BLaER1 treated with 17β-estradiol and CSF1 and Interleukin-3, amounts not matched to agents 10 nM and 100 nM (cell line): ENCODE measurements around the gene SLC11A2.
A peak's percentile ranks its signal among the peaks of the same experiment; 100 is the strongest.
"Not testable (repeated sequence)": the region's sequence is repeated elsewhere in the genome, so short reads cannot be mapped to it uniquely, and the experiment has no call there.

Experiments
- H3K27ac ChIP-seq, 11 experiments: shearing (Covaris generic); formaldehyde crosslinking; 2 replicates each; pipeline ENCODE4 v1.8.1; 2022
- H3K27me3 ChIP-seq, 11 experiments: shearing (Covaris generic); formaldehyde crosslinking; 2 replicates each; pipeline ENCODE4 v1.8.1; 2022
- H3K36me3 ChIP-seq, 11 experiments: shearing (Covaris generic); formaldehyde crosslinking; 2 replicates each; pipeline ENCODE4 v1.8.1; 2022
- H3K4me1 ChIP-seq, 10 experiments: shearing (Covaris generic); formaldehyde crosslinking; 2 replicates each; pipeline ENCODE4 v1.8.1; 2022
- H3K4me2 ChIP-seq, 11 experiments: shearing (Covaris generic); formaldehyde crosslinking; 2 replicates each; pipeline ENCODE4 v1.8.1; 2022
- H3K4me3 ChIP-seq, 10 experiments: shearing (Covaris generic); formaldehyde crosslinking; 2 replicates each; pipeline ENCODE4 v1.8.1; 2022
- H3K9ac ChIP-seq, 11 experiments: shearing (Covaris generic); formaldehyde crosslinking; 2 replicates each; pipeline ENCODE4 v1.8.1; 2022
- H3K9me3 ChIP-seq, 11 experiments: shearing (Covaris generic); formaldehyde crosslinking; replicated peaks in 1 of 11; 2 replicates each; pipeline ENCODE4 v1.8.1; 2022
- H4K20me1 ChIP-seq, 11 experiments: shearing (Covaris generic); formaldehyde crosslinking; 2 replicates each; pipeline ENCODE4 v1.8.1; 2022
- Cebpa-rat ChIP-seq, 11 experiments: shearing (Covaris generic); IDR thresholded peaks; 2 replicates each; pipeline ENCODE4 v1.8.1; 2022

Gene SLC11A2

DNA sequence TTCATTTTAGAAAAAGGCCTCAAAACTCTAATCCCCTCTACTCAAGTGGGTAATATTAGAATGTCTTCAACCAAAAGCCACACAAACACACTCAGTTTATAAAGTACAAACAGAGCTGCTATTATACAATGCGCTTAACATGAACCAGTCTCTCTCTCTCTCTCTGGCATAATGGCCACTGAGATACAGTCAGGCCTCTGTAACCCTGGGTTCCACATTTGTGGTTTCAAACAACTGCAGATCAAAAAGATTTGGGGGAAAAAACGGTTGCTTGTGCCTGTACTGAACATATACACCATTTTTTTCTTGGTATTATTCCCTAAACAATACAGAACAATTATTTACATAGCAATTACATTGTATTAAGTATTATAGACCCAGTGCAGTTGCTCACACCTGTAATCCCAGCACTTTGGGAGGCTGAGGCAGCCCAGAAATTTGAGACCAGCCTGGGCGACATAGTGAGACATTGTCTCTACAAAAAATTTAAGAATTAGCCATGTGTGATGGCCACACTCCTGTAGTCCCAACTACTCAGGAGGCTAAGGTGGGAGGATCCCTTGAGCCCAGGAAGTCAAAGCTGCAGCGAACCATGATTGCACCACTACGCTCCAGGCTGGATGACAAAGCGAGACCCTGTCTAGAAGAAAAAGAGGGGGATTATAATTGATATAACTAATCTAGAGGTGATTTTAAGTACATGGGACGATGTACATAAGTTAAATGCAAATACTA is 5.6 kb downstream of the SLC11A2 start:
- peak overlapping the region in 6 of 11 experiments; percentile 10 to 46 (median 28); a peak in 6 of 22 replicates for H3K27ac ChIP-seq
- H3K4me2 ChIP-seq, result peak overlapping the region; percentile 50 to 94 (median 69)
- H3K36me3 ChIP-seq, result peaks cover 0 to 6% (median 0%) of the 10 kb centered on the region in 11 experiments; a peak in 3 of 22 replicates
- H3K4me3 ChIP-seq, result no peak overlapping the region
- H3K9me3 ChIP-seq, result no peaks in the 10 kb centered on the region
- H3K4me1 ChIP-seq, result peaks cover 34 to 76% (median 50%) of the 10 kb centered on the region in 10 experiments
- peak overlapping the region in 2 of 11 experiments; percentile 31 to 38; a peak in 3 of 22 replicates for H3K9ac ChIP-seq
- peaks cover 5 to 51% (median 13%) of the 10 kb centered on the region in 11 experiments; a peak in 13 of 22 replicates for H4K20me1 ChIP-seq
- H3K27me3 ChIP-seq, result no peaks in the 10 kb centered on the region
- TF ChIP-seq Cebpa-rat (IDR thresholded peaks at IDR 0.05), result no peak

GRCh38 chr12:51019927-51020326 is 6.3 kb downstream of the SLC11A2 start:
- Histone ChIP-seq H4K20me1 (peaks cover 5 to 51% (median 13%) of the 10 kb centered on the region in 11 experiments; a peak in 13 of 22 replicates), H3K9me3 (no peaks in the 10 kb centered on the region), H3K27me3 (no peaks in the 10 kb centered on the region), H3K4me1 (peaks cover 30 to 76% (median 43%) of the 10 kb centered on the region in 10 experiments), H3K9ac (peak overlapping the region in 2 of 11 experiments; percentile 31 to 38; a peak in 2 of 22 replicates), H3K36me3 (peaks cover 0 to 6% (median 0%) of the 10 kb centered on the region in 11 experiments; a peak in 3 of 22 replicates), H3K27ac (peak overlapping the region in 3 of 11 experiments; percentile 10 to 32 (median 20); a peak in 1 of 22 replicates), H3K4me2 (peak overlapping the region in 7 of 11 experiments; percentile 54 to 94 (median 73); a peak in 11 of 22 replicates), H3K4me3 (no peak overlapping the region)
- no peak for TF ChIP-seq Cebpa-rat (IDR thresholded peaks at IDR 0.05)

GRCh38 chr12:51018956-51019355 is 7.2 kb downstream of the SLC11A2 start:
- Histone ChIP-seq H4K20me1 (peaks cover 5 to 50% (median 17%) of the 10 kb centered on the region in 11 experiments; a peak in 13 of 22 replicates), H3K36me3 (peaks cover 0 to 6% (median 0%) of the 10 kb centered on the region in 11 experiments; a peak in 4 of 22 replicates), H3K27ac (no peak overlapping the region), H3K4me2 (peak overlapping the region in 2 of 11 experiments; percentile 38 to 94; a peak in 3 of 22 replicates), H3K9me3 (no peaks in the 10 kb centered on the region), H3K4me1 (peaks cover 20 to 70% (median 34%) of the 10 kb centered on the region in 10 experiments), H3K4me3 (no peak overlapping the region), H3K27me3 (no peaks in the 10 kb centered on the region), H3K9ac (no peak overlapping the region; a peak in 1 of 22 replicates)
- no peak for TF ChIP-seq Cebpa-rat (IDR thresholded peaks at IDR 0.05)

DNA sequence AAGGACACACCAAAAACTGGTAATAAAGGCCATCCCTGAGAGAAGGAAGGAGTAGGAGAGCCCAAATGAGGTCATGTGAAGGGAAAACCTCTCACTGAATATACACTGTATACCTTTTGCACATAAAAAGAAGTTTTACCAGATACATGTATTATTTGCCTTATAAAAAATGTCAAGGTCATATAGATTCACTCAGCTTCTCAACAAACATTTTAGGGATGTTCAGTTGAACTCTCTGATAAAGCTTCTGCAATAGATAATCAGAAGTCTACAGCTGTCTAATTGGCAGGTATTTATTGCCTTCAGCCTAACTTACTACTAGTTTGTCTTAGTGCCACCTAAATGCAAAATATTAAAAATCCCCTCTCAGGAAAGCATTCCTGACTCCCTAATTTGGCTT is 8.7 kb downstream of the SLC11A2 start:
- Histone ChIP-seq H3K4me1 (peaks cover 32 to 70% (median 40%) of the 10 kb centered on the region in 10 experiments), H3K9me3 (no peaks in the 10 kb centered on the region), H3K4me3 (no peak overlapping the region), H3K9ac (0 out of 22 replicates have a peak overlapping the region, but pooled peaks of 1 of the 11 experiments have one; percentile 12), H3K27ac (no peak overlapping the region), H3K36me3 (peaks cover 0 to 6% (median 0%) of the 10 kb centered on the region in 11 experiments; a peak in 4 of 22 replicates), H3K27me3 (no peaks in the 10 kb centered on the region), H3K4me2 (peak overlapping the region in 1 of 11 experiments; percentile 15; a peak in 1 of 22 replicates), H4K20me1 (peaks cover 5 to 58% (median 25%) of the 10 kb centered on the region in 11 experiments; a peak in 14 of 22 replicates)
- TF ChIP-seq Cebpa-rat (IDR thresholded peaks at IDR 0.05), result no peak

- H3K4me3 ChIP-seq, H3K27me3 ChIP-seq, H3K9ac ChIP-seq, H3K36me3 ChIP-seq, H3K4me2 ChIP-seq, H3K9me3 ChIP-seq, H3K27ac ChIP-seq: not testable (repeated sequence)
- peaks cover 0 to 61% (median 28%) of the 10 kb centered on the region in 11 experiments; a peak in 13 of 22 replicates for H4K20me1 ChIP-seq
- H3K4me1 ChIP-seq, result peaks cover 11 to 70% (median 20%) of the 10 kb centered on the region in 10 experiments
These were observed 11.7 kb downstream of the SLC11A2 start for GRCh38 chr12:51014467-51014866.

DNA sequence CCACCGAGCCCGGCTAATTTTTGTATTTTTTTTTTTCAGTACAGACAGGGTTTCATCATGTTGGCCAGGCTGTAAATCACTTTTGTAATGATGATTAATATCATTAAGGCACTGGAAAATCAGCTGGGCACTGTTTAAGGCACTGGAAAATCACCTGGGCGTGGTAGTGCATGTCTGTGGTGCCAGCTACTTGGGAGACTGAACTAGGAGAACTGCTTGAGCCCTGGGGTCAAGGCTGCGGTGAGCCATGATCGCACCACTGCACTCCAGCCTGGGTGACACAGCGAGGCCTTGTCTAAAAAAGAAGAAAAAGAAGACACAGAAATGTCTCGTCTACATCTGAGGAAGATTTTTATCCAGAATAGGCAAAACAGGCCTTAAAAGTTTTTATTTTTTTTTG is 12.7 kb downstream of the SLC11A2 start:
- Histone ChIP-seq H3K9me3 (no peaks in the 10 kb centered on the region), H3K27ac (no peak overlapping the region), H3K9ac (no peak overlapping the region), H3K4me3 (no peak overlapping the region), H3K27me3 (no peaks in the 10 kb centered on the region), H3K4me2 (peak overlapping the region in 6 of 11 experiments; percentile 24 to 99 (median 48); a peak in 9 of 22 replicates), H4K20me1 (peaks cover 0 to 55% (median 20%) of the 10 kb centered on the region in 11 experiments; a peak in 13 of 22 replicates), H3K4me1 (peaks cover 21 to 64% (median 29%) of the 10 kb centered on the region in 10 experiments), H3K36me3 (peaks cover 0 to 5% (median 0%) of the 10 kb centered on the region in 11 experiments; a peak in 9 of 22 replicates)
- no peak for TF ChIP-seq Cebpa-rat (IDR thresholded peaks at IDR 0.05)

DNA sequence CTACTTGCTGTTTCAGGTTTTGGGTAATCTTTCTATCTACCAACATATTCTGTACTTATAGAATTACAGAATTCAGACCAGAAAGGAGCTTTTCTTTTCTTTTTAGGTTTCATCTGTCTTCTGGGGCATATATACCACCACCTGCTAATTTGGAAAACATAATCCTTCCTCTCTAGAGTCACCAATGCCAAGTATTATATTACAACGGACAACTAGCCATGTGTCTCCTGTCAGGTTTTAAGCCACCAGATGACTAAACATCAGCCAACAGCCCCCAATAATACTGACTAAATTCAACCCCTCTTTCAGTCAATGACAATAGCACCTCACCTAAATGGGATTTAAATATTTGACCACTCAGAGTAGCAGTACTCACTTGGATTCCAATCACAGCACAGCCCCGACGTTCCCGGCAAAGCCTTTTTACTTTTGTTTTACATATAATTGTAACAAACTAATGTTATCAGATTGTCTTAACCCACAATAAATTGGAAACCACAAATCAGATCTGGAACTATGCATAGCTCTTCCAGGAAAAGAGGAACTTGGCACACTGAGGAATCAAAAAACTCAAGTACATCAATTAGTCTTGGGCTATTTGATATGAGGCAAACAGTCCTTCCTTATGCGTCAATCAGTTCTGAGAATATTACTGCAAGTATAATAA is 13.5 kb downstream of the SLC11A2 start:
- H3K4me3 ChIP-seq, result no peak overlapping the region
- H4K20me1 ChIP-seq, result peaks cover 0 to 48% (median 19%) of the 10 kb centered on the region in 11 experiments; a peak in 12 of 22 replicates
- no peak overlapping the region for H3K27ac ChIP-seq
- H3K4me1 ChIP-seq, result peaks cover 23 to 62% (median 31%) of the 10 kb centered on the region in 10 experiments
- H3K9ac ChIP-seq, result no peak overlapping the region
- no peak for TF ChIP-seq Cebpa-rat (IDR thresholded peaks at IDR 0.05)
- H3K36me3 ChIP-seq, result peaks cover 4 to 12% (median 7%) of the 10 kb centered on the region in 11 experiments
- H3K9me3 ChIP-seq, result no peaks in the 10 kb centered on the region
- peak overlapping the region in 6 of 11 experiments; percentile 24 to 99 (median 48); a peak in 10 of 22 replicates for H3K4me2 ChIP-seq
- H3K27me3 ChIP-seq, result no peaks in the 10 kb centered on the region

- Histone ChIP-seq H3K27ac (no peak overlapping the region), H3K9me3 (no peaks in the 10 kb centered on the region; a peak in 1 of 22 replicates)
- TF ChIP-seq Cebpa-rat (IDR thresholded peaks at IDR 0.05), result no peak
These were observed 14.2 kb downstream of the SLC11A2 start for GRCh38 chr12:51011955-51012354.

More at GRCh38 chr12:51011955-51012354, 14.2 kb downstream of the SLC11A2 start:
- no peaks in the 10 kb centered on the region for H3K27me3 ChIP-seq
- peaks cover 0 to 46% (median 19%) of the 10 kb centered on the region in 11 experiments; a peak in 12 of 22 replicates for H4K20me1 ChIP-seq
- peaks cover 12 to 20% (median 15%) of the 10 kb centered on the region in 11 experiments for H3K36me3 ChIP-seq
- no peak overlapping the region for H3K9ac ChIP-seq
- H3K4me2 ChIP-seq, result peak overlapping the region in 3 of 11 experiments; percentile 11 to 99 (median 80); a peak in 5 of 22 replicates
- no peak overlapping the region for H3K4me3 ChIP-seq
- peaks cover 23 to 65% (median 31%) of the 10 kb centered on the region in 10 experiments for H3K4me1 ChIP-seq
